NCI-H2171 treated with DMSO at 0.1 percent for 48 hours (cell line): ENCODE measurements around the gene SF3A2.

Experiments
- DNase-seq: peaks from one replicate; lab custom pipeline; 2025; lab: John Stamatoyannopoulos, UW

The SF3A2 gene

GRCh38 chr19:2291185-2291751, 54.6 kb downstream of the SF3A2 start:
- no peak for DNase-seq

GRCh38 chr19:2294687-2295335, 58.2 kb downstream of the SF3A2 start:
- peak; percentile 74 for DNase-seq

- no peak for DNase-seq
These were observed 59.5 kb downstream of the SF3A2 start for GRCh38 chr19:2296141-2296540.
